Measurements from ENCODE around the gene TRIO.

TRIO gene

GRCh38 chr5:14309878-14310531 lies 166.9 kb downstream of the TRIO start:
- TF ChIP-seq YY1 (IDR thresholded peaks at IDR 0.05; ENCODE audit: insufficient read depth, insufficient read length) = no peak
- TF ChIP-seq ZNF274 (IDR thresholded peaks at IDR 0.05; ENCODE audit: low read depth, low read length) = no peak
- no peak for TF ChIP-seq SUZ12 (IDR thresholded peaks at IDR 0.05; ENCODE audit: extremely low read depth, insufficient read depth, insufficient read length)
- no peaks in the 10 kb centered on the region for H3K4me1 ChIP-seq (ENCODE audit: insufficient read depth, insufficient read length)
- no peaks in the 10 kb centered on the region for H3K27me3 ChIP-seq (ENCODE audit: insufficient read depth, insufficient read length)
- no peak for DNase-seq (ENCODE audit: low read depth, low spot score)
- H3K36me3 ChIP-seq (ENCODE audit: insufficient read depth, insufficient read length, low read length) = peaks cover 77% of the 10 kb centered on the region
- H3K9me3 ChIP-seq (ENCODE audit: insufficient read depth, low read length) = no peaks in the 10 kb centered on the region
- no peak overlapping the region for H3K4me3 ChIP-seq (ENCODE audit: insufficient read length, low read depth)
- no peak overlapping the region for H3K9ac ChIP-seq (ENCODE audit: insufficient read length, low read depth)

- no peaks in the 10 kb centered on the region for H3K9me3 ChIP-seq (ENCODE audit: insufficient read depth, low read length)
- peaks cover 70% of the 10 kb centered on the region for H3K36me3 ChIP-seq (ENCODE audit: insufficient read depth, insufficient read length, low read length)
These were observed 167.8 kb downstream of the TRIO start for GRCh38 chr5:14310901-14311300.

GRCh38 chr5:14313986-14314690 lies 171.0 kb downstream of the TRIO start:
- no peak for TF ChIP-seq YY1 (IDR thresholded peaks at IDR 0.05; ENCODE audit: insufficient read depth, insufficient read length)
- TF ChIP-seq ZNF274 (IDR thresholded peaks at IDR 0.05; ENCODE audit: low read depth, low read length) = no peak
- TF ChIP-seq SUZ12 (IDR thresholded peaks at IDR 0.05; ENCODE audit: extremely low read depth, insufficient read depth, insufficient read length) = no peak
- Histone ChIP-seq H3K36me3 (ENCODE audit: insufficient read depth, insufficient read length, low read length) (peaks cover 77% of the 10 kb centered on the region), H3K9ac (ENCODE audit: insufficient read length, low read depth) (no peak overlapping the region), H3K4me3 (ENCODE audit: insufficient read length, low read depth) (no peak overlapping the region), H3K27me3 (ENCODE audit: insufficient read depth, insufficient read length) (no peaks in the 10 kb centered on the region), H3K4me1 (ENCODE audit: insufficient read depth, insufficient read length) (no peaks in the 10 kb centered on the region), H3K9me3 (ENCODE audit: insufficient read depth, low read length) (no peaks in the 10 kb centered on the region)
- DNase-seq (ENCODE audit: low read depth, low spot score) = no peak

More at GRCh38 chr5:14310901-14311300, 167.8 kb downstream of the TRIO start:
- H3K4me3 ChIP-seq (ENCODE audit: insufficient read length, low read depth) = no peak overlapping the region
- H3K27me3 ChIP-seq (ENCODE audit: insufficient read depth, insufficient read length) = no peaks in the 10 kb centered on the region
- DNase-seq (ENCODE audit: low read depth, low spot score) = no peak
- no peak overlapping the region for H3K9ac ChIP-seq (ENCODE audit: insufficient read length, low read depth)
- no peaks in the 10 kb centered on the region for H3K4me1 ChIP-seq (ENCODE audit: insufficient read depth, insufficient read length)
- TF ChIP-seq SUZ12 (IDR thresholded peaks at IDR 0.05; ENCODE audit: extremely low read depth, insufficient read depth, insufficient read length) (no peak), YY1 (IDR thresholded peaks at IDR 0.05; ENCODE audit: insufficient read depth, insufficient read length) (no peak), ZNF274 (IDR thresholded peaks at IDR 0.05; ENCODE audit: low read depth, low read length) (no peak)

GRCh38 chr5:14316471-14316870 lies 173.3 kb downstream of the TRIO start:
- Histone ChIP-seq H3K27me3 (ENCODE audit: insufficient read depth, insufficient read length) (no peaks in the 10 kb centered on the region), H3K4me1 (ENCODE audit: insufficient read depth, insufficient read length) (no peaks in the 10 kb centered on the region), H3K4me3 (ENCODE audit: insufficient read length, low read depth) (no peak overlapping the region), H3K9ac (ENCODE audit: insufficient read length, low read depth) (no peak overlapping the region), H3K36me3 (ENCODE audit: insufficient read depth, insufficient read length, low read length) (peaks cover 72% of the 10 kb centered on the region), H3K9me3 (ENCODE audit: insufficient read depth, low read length) (peaks cover 7% of the 10 kb centered on the region; the same call in 1 of the 2 replicates)
- no peak for DNase-seq (ENCODE audit: low read depth, low spot score)
- no peak for TF ChIP-seq YY1 (IDR thresholded peaks at IDR 0.05; ENCODE audit: insufficient read depth, insufficient read length)
- no peak for TF ChIP-seq SUZ12 (IDR thresholded peaks at IDR 0.05; ENCODE audit: extremely low read depth, insufficient read depth, insufficient read length)
- no peak for TF ChIP-seq ZNF274 (IDR thresholded peaks at IDR 0.05; ENCODE audit: low read depth, low read length)

GRCh38 chr5:14319102-14319501 lies 176.0 kb downstream of the TRIO start:
- H3K4me1 ChIP-seq (ENCODE audit: insufficient read depth, insufficient read length) = no peaks in the 10 kb centered on the region
- TF ChIP-seq SUZ12 (IDR thresholded peaks at IDR 0.05; ENCODE audit: extremely low read depth, insufficient read depth, insufficient read length) = no peak
- no peak for TF ChIP-seq ZNF274 (IDR thresholded peaks at IDR 0.05; ENCODE audit: low read depth, low read length)
- TF ChIP-seq YY1 (IDR thresholded peaks at IDR 0.05; ENCODE audit: insufficient read depth, insufficient read length) = no peak
- H3K9me3 ChIP-seq (ENCODE audit: insufficient read depth, low read length) = peaks cover 9% of the 10 kb centered on the region; the same call in 1 of the 2 replicates
- no peak overlapping the region for H3K9ac ChIP-seq (ENCODE audit: insufficient read length, low read depth)
- H3K36me3 ChIP-seq (ENCODE audit: insufficient read depth, insufficient read length, low read length) = peaks cover 47% of the 10 kb centered on the region
- no peak for DNase-seq (ENCODE audit: low read depth, low spot score)
- no peaks in the 10 kb centered on the region for H3K27me3 ChIP-seq (ENCODE audit: insufficient read depth, insufficient read length)
- no peak overlapping the region for H3K4me3 ChIP-seq (ENCODE audit: insufficient read length, low read depth)

- no peak for DNase-seq (ENCODE audit: low read depth, low spot score)
- Histone ChIP-seq H3K9ac (ENCODE audit: insufficient read length, low read depth) (no peak overlapping the region), H3K36me3 (ENCODE audit: insufficient read depth, insufficient read length, low read length) (peaks cover 52% of the 10 kb centered on the region)
These were observed 178.8 kb downstream of the TRIO start for GRCh38 chr5:14321936-14322335.

More at GRCh38 chr5:14321936-14322335, 178.8 kb downstream of the TRIO start:
- Histone ChIP-seq H3K4me1 (ENCODE audit: insufficient read depth, insufficient read length) (no peaks in the 10 kb centered on the region), H3K9me3 (ENCODE audit: insufficient read depth, low read length) (peaks cover 9% of the 10 kb centered on the region; the same call in 1 of the 2 replicates), H3K27me3 (ENCODE audit: insufficient read depth, insufficient read length) (no peaks in the 10 kb centered on the region), H3K4me3 (ENCODE audit: insufficient read length, low read depth) (no peak overlapping the region)
- no peak for TF ChIP-seq SUZ12 (IDR thresholded peaks at IDR 0.05; ENCODE audit: extremely low read depth, insufficient read depth, insufficient read length)
- no peak for TF ChIP-seq YY1 (IDR thresholded peaks at IDR 0.05; ENCODE audit: insufficient read depth, insufficient read length)
- TF ChIP-seq ZNF274 (IDR thresholded peaks at IDR 0.05; ENCODE audit: low read depth, low read length) = no peak
